NOMO-1 (cell line): Measurements from ENCODE around the gene NOC2L.
A peak's percentile ranks its signal among the peaks of the same experiment; 100 is the strongest.
"Not testable (repeated sequence)": the region's sequence is repeated elsewhere in the genome, so short reads cannot be mapped to it uniquely, and the experiment has no call there.

ENCODE experiments used
- DNase-seq, 2 experiments: peaks; one replicate each; lab custom pipeline; 2025; ENCODE audit not compliant: unreplicated experiment in 2 of 2; lab: John Stamatoyannopoulos, UW

The NOC2L gene

DNA sequence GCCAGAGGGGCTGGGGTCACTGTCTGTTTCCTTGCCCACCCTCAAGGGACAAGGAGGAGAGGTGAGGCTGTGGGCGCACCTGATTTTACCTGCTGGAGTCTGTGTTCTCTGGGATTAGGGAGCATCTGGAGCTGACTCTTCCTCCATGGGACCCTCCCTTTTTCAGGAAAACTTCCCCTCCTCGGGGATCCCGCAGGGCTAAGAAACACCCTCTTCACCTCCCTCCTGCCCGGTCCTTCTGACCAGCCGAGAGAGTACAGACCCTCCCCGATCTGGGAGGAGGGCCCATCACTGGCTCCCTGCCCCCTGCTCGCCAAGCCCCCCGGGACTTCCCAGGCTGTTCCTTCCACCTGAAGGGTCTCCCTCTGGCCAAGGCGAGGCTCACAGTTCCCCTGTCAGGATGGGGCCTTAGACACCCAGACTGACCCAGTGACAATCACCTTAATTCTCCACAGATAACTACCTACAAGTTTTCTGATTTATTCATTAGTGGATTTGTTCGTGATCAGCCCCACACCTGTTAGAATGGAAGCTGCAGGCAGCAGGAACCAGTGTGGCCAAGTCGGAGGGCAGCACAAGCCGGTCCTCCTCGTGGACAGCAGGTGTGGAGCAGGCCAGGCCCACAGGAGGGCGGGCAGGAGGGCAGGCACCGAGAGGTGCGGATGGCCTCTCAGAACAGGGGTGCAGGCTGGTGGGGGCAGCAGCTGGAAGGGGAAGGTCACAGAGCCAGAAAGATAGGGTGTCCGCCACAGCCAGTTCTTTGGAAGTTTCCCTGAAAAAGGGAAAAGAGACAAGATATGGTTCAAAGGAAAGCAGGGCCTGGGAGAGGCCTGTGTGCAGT is 51.2 kb downstream of the NOC2L start:
- no peak for DNase-seq

DNA sequence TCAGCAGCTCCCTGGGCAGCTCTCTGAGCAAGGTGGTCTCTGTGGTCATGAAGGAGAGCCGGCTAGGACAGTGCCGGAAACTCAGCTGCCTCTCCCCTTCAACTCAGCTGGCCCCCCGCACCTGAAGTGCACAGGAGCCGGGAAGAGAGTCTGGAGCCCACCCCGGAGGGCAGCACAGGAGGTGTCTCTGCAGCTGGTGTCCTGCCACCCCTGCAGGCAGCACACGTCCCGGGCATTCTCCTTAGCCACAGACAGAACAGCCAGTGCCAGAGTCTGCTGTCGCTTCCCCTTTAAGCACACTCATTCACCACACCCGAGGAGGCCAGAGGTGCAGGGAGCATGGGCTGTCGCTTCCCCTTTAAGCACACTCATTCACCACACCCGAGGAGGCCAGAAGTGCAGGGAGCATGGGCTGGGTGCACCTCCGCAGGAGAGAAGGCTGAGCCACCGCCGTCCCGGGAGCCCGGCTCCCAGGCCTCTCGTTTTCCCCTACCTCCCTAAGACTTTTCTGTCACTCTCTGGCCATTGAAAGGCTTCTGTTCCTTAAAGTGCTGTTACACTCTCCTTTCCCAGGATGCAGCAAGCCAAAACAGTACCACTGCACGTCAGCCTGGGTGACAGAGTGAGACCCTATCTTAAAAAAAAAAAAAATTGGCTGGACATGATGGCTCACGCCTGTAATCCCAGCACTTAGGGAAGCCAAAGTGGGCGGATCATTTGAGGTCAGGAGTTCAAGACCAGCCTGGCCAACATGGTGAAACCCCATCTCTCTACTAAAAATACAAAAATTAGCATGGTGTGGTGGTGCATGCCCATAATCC is 52.2 kb downstream of the NOC2L start:
- DNase-seq: peak; percentile 81 to 83

DNA sequence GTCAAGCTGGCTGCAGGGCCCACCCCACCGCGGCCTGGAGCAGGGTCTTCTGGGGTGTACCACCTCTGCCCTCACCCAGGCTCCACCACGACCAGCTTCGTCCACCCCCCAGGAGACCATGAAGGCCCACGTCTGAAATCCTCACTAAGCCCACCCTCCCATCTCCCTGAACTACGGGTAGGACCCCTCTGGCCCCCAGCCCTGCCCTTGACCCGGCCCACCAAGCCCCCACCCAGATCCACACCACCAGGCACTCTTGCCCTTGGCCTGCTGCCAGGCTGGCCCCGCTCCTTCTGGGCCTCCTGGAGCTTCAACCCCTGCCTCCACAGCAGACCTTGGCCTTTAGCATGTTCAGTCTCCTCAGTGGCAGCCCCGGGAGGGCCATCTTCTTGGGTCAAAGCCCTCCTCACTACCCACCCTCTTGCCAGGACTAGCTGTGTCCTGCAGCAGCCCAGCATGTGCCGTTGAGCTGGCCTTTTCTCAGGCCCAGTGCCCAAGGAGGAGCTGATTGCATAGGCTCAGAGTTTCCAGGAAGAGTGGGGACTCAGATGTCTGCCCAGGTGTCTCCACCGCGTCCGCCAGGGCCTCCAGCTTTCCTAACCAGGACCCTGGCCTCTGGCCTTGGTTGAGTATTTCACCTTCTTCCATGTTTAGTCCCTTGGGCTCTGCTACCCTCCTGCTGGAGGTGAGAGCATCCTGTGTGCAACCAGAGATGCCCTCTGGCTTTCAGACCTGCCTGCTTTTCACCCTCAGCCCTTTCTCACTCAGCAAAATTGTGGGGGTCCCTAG is 53.1 kb downstream of the NOC2L start:
- DNase-seq: no peak

DNA sequence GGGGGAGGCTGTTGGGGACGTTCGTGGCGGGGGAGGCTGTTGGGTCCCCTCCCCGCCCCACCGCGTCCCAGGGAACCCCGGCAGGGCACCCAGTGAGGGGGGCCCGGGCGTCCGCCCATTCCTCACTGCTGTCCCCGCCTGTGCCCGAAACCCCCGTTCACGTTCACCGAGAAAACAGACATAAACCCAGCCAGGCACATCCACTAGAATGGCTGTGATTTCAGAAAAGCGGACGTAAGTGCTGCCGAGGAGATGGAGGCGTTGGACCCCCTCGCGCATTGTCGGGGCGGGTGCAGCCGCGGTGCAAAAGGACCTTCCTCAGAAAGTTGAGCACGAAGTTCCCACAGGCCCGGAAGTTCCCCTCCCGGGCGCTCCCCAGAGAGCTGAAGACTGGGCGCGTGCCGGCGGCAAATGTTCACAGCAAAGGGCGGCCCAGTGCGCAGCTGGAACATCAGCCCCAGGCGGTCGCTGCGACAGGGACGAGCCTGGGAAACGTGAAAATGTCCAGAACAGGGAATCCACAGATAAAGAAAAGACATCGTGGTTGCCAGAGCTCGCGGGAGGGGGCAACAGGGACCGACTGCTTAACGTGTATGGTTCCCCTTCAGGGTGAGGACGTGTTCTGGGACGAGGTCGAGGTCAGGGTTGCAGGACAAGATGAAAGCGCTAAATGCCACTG is 53.8 kb downstream of the NOC2L start:
- DNase-seq: peak in 1 of 2 experiments; percentile 12

DNA sequence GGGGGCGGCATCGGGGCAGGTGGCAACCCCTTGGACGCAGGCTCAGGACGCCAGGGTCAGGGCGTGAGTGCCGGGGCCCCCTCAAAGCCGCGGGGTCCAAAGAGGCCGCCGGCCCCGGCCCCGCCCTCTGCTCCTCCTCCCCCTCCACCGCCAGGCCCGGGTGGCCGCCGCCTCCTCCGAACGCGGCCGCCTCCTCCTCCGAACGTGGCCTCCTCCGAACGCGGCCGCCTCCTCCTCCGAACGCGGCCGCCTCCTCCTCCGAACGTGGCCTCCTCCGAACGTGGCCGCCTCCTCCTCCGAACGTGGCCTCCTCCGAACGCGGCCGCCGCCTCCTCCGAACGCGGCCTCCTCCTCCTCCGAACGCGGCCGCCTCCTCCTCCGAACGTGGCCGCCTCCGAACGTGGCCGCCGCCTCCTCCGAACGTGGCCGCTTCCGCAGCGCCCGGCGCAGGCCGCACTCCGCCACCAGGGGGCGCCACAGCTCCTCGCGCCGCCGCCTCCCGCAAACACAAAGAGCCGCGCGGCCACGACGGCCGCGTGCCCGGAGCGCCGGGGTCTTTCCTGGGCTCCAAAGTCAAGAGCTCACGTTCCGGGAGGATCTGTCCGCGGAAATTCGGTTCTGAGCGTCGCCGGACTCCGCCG is 54.6 kb downstream of the NOC2L start:
- DNase-seq: peak; percentile 67 to 85

DNA sequence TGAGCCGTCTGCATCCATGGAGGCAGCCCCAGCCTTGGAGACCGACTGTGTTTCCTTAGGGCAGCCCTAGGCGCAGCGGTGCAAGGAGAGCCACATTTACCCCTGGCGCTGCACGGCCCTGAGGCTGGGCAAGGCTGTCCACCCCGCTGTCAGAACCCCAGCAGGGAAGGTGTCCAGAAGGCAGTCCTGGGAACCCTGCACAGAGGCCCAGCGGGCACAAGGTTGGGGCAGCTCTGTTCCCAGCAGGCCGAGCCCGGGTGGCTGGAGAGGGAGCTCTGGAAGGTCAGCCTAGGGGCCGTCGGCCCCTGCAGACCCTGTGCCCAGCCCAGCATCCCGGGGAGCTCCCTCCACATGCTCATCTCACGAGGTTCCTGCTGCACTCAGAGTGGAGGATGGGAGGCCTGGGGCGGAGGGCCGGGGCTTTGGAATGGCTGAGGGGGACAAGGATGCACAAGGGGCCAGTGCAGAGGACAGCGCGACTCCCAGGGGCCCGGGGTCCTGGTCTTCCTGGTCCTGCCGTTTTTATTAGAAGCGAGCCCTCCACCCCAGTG is 55.3 kb downstream of the NOC2L start:
- no peak for DNase-seq

DNA sequence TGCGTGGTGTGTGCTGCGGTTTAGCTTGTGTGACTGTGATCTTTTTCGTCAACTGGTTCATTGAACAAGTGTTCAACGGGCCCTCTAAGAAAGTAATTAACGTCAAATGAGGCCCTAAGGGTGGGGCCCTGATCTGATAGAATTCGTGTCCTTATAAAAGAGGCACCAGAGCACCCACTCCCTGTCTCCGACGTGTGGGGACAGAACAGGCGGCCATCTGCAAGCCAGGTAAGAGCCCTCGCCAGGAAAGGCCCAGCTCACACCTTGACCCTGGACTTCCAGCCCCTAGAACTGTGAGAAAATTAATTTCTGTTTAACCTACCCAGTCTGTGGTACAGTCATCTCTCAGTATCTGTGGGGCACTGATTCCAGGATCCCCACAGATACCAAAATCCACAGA is 55.8 kb downstream of the NOC2L start:
- no peak for DNase-seq

DNA sequence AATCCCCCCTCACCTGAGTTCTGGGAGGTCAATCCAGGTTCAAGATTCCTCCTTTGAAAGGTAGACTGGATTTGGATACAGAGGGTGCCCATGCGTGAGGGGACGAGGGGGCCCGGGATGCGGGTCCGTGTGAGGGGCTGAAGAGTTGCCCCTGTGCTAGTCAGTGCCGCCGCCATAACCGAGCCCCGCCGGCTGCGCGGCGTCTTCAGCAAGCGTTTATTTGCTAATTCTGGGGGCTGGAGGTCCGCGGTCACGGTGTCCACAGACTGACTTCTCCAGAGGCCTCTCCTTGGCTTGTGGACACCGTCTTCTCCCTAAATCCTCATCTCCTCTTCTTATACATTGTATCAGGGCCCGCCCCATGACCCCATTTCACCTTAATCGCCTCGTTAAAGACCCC is 56.3 kb downstream of the NOC2L start:
- DNase-seq: no peak

DNA sequence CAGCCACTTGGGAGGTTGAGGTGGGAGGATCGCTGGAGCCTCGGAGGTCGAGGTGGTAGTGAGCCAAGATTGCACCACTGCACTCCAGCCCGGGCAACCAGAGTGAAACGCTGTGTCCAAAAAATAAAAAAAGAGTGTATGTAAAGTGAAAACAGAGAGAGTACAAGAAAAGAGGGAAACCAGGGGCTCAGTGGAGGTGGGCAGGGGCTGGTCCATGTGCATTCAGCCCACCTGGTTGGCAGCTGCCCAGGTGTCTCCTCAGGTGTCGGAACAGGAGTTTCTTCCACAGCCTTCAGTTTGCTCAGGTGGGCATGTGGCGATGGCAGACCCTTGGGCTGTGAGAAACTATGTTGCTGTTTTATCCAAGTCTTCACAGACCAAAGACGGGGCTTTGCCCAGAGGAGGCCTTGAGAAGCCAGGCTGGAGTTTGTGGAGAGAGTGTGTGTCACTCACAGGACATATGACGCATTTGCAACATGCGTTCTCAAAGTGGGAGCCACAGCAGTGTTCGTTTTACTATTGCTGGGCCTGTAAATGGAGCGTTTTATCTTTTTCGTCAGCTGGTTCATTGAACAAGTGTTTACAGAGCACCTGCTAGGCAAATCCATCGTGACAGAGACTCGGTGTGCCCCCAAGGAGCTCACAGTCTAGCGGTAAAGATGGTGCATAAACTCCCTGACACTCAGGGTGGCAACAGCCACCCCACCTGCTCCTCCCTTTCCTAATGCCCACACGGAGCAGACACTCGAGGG is 57.8 kb downstream of the NOC2L start:
- no peak for DNase-seq

DNA sequence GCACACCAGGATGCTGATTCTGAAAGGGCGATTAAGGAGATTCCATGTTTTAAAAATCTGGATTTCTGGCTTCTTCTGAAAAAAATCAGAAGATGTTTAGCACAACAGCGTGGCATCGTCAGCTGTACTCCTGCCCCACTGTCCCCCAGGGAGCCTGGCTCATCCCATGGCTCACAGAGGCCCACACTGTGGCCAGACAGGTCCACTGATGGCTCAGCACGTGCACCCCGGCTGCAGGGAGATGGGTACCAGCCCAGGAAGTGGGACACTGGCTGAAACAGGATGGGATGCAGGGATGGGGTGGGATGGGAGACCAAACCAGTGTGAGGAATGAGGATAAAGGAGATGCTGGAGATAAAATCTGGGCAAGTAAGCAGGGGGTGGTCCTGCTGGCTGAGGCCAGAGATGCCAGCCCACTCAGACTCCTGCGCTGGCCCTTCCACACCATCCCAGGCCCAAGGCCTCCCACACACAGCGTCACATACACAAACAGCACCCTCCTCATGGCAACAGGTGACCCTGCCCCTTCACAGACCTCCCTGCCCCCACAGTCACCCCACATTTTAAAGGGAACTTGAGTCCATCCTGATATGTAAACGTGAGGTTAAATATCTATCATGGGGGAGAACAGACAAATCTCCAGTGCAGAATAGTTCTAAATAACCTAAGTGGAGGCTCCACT is 59.3 kb downstream of the NOC2L start:
- no peak for DNase-seq

DNA sequence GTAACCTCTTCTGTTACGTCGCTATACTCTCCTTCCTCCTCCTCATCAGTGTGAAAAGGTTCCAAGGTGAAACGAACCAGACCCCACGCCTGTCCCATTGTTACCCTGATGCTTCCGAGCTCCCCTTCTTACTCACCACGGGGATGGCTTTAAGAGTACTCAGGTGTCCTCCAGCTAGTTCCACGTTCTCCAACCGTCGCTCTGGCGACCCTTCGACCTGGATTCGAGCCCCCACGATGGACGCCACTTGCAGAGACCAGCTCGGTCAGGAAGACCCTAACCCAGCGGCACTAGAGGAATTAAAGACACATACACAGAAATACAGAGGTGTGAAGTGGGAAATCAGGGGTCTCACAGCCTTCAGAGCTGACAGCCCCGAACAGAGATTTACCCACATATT is 61.1 kb downstream of the NOC2L start:
- DNase-seq: not testable (repeated sequence)

DNA sequence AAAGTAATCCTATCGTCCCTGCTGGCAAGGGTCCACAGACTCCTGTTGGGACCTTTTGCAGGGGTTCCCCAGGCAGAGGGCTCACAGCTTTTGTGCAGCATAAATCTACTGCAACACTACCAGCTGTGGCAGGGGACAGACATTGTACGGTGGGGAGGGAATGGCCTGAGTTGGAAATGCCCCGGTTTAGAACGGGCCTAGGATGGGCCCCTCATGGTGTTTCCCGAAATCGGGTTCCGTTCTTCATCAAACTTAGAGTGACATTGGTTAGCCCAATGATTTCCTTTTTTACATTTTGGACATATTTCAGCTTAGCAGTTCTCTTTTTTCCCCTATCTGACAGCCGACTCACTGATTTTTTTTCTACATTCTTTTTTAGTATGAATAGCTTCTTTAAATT is 61.8 kb downstream of the NOC2L start:
- DNase-seq: peak in 1 of 2 experiments; percentile 54
